Gastroesophageal sphincter (tissue), 2 donors: ENCODE data around the gene PTGR1.

Experiments used
- EP300 ChIP-seq: sonication (generic); formaldehyde crosslinking; IDR thresholded peaks from one replicate; pipeline ENCODE4 v1.6.1; 2017; ENCODE audit warnings: antibody characterized with exemption, mild to moderate bottlenecking
- POLR2AphosphoS5 ChIP-seq: sonication (generic); formaldehyde crosslinking; IDR thresholded peaks from one replicate; pipeline ENCODE4 v1.6.1; 2017; ENCODE audit warnings: antibody characterized with exemption

- TF ChIP-seq EP300, result no peak
- TF ChIP-seq POLR2AphosphoS5, result peak; percentile 16
These were observed 735 bp downstream of the PTGR1 start for GRCh38 chr9:111598733-111599091.
